ENCODE measurements around the gene TMA16. TPM values are rescaled to one million over a fixed set of nuclear protein-coding genes. Genes with fewer than 3 reads are reported as not detected.

Gene TMA16
- total RNA-seq, 1 donor: 53.5 TPM

GRCh38 chr4:163556650-163557391 is 62.3 kb downstream of the TMA16 start:
- H3K4me3 ChIP-seq (ENCODE audit: low read depth, low read length): no peak overlapping the region
- TF ChIP-seq, protein P1, sequence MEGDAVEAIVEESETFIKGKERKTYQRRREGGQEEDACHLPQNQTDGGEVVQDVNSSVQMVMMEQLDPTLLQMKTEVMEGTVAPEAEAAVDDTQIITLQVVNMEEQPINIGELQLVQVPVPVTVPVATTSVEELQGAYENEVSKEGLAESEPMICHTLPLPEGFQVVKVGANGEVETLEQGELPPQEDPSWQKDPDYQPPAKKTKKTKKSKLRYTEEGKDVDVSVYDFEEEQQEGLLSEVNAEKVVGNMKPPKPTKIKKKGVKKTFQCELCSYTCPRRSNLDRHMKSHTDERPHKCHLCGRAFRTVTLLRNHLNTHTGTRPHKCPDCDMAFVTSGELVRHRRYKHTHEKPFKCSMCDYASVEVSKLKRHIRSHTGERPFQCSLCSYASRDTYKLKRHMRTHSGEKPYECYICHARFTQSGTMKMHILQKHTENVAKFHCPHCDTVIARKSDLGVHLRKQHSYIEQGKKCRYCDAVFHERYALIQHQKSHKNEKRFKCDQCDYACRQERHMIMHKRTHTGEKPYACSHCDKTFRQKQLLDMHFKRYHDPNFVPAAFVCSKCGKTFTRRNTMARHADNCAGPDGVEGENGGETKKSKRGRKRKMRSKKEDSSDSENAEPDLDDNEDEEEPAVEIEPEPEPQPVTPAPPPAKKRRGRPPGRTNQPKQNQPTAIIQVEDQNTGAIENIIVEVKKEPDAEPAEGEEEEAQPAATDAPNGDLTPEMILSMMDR (IDR thresholded peaks at IDR 0.05; ENCODE audit: insufficient read depth, low read depth, low read length): no peak
- no peak for DNase-seq (ENCODE audit: low read depth)

GRCh38 chr4:163558539-163559044 is 64.1 kb downstream of the TMA16 start:
- TF ChIP-seq, protein P1 (IDR thresholded peaks at IDR 0.05; ENCODE audit: insufficient read depth, low read depth, low read length): no peak
- H3K4me3 ChIP-seq (ENCODE audit: low read depth, low read length): no peak overlapping the region
- peak; percentile 33 for DNase-seq (ENCODE audit: low read depth)

DNA sequence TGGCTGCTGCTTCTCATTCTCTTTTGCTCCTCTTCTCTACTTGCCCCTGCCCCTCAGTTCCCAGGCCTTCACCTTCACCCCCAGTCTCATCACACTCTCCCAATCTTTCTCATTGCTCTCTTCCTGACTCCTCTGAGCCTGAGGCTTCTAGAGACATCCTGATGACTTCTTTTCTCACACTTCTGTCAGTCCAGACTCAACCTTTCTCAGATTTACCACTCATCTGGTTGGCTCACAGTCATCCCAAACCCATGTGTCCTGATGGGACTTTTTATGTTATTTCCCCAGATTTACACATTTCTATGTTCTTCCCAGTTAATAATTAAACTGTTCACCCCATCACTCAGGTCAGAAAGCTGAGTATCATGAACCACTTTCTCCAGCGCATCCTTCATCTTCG is 68.0 kb downstream of the TMA16 start:
- TF ChIP-seq, protein P1 (IDR thresholded peaks at IDR 0.05; ENCODE audit: insufficient read depth, low read depth, low read length): no peak
- H3K4me3 ChIP-seq (ENCODE audit: low read depth, low read length): no peak overlapping the region
- DNase-seq (ENCODE audit: low read depth): no peak

- no peak for DNase-seq (ENCODE audit: low read depth)
- H3K4me3 ChIP-seq (ENCODE audit: low read depth, low read length): no peak overlapping the region
- TF ChIP-seq, protein P1 (IDR thresholded peaks at IDR 0.05; ENCODE audit: insufficient read depth, low read depth, low read length): no peak
These were observed 69.1 kb downstream of the TMA16 start for GRCh38 chr4:163563592-163563991.

- DNase-seq (ENCODE audit: low read depth): no peak
- H3K4me3 ChIP-seq (ENCODE audit: low read depth, low read length): no peak overlapping the region
- TF ChIP-seq, protein P1 (IDR thresholded peaks at IDR 0.05; ENCODE audit: insufficient read depth, low read depth, low read length): no peak
These were observed 69.8 kb downstream of the TMA16 start for GRCh38 chr4:163564221-163564720.

GRCh38 chr4:163565226-163566135 is 71.0 kb downstream of the TMA16 start:
- TF ChIP-seq, protein P1 (IDR thresholded peaks at IDR 0.05; ENCODE audit: insufficient read depth, low read depth, low read length): no peak
- no peak overlapping the region for H3K4me3 ChIP-seq (ENCODE audit: low read depth, low read length)
- no peak for DNase-seq (ENCODE audit: low read depth)
